Activated T-cell treated with anti-CD3 and anti-CD28 coated beads, Interleukin-2, amount 50 U/mL, for 24 hours (primary cell): ENCODE results near the gene EFHD2.
"Not testable (repeated sequence)": the region's sequence is repeated elsewhere in the genome, so short reads cannot be mapped to it uniquely, and the experiment has no call there.

ENCODE experiments used
- DNase-seq: peaks from one replicate; pipeline ENCODE4 v3.0.0-alpha.2; 2020
- H3K27ac Mint-ChIP-seq: 2 replicates; pipeline ENCODE4 v1.8.0; 2020; ENCODE audit warnings: mild to moderate bottlenecking, mixed read lengths
- H3K27me3 Mint-ChIP-seq: 2 replicates; pipeline ENCODE4 v1.8.0; 2020; ENCODE audit warnings: mixed read lengths
- H3K36me3 Mint-ChIP-seq: 2 replicates; pipeline ENCODE4 v1.8.0; 2020; ENCODE audit warnings: low read depth, mixed read lengths
- H3K4me1 Mint-ChIP-seq: 2 replicates; pipeline ENCODE4 v1.8.0; 2020; ENCODE audit warnings: low read depth, mixed read lengths
- H3K4me3 Mint-ChIP-seq: 2 replicates; pipeline ENCODE4 v1.8.0; 2020; ENCODE audit warnings: mild to moderate bottlenecking, moderate library complexity, mixed read lengths
- H3K9me3 Mint-ChIP-seq: 2 replicates; pipeline ENCODE4 v1.8.0; 2020; ENCODE audit warnings: mixed read lengths

EFHD2 gene

GRCh38 chr1:15427280-15427666 is 17.6 kb downstream of the EFHD2 start:
- Mint-ChIP-seq H3K4me3 (no peak overlapping the region), H3K9me3 (no peaks in the 10 kb centered on the region), H3K4me1 (peaks cover 6% of the 10 kb centered on the region), H3K27me3 (no peaks in the 10 kb centered on the region), H3K27ac (peak overlapping the region; percentile 73), H3K36me3 (peaks cover 57% of the 10 kb centered on the region)
- no peak for DNase-seq

GRCh38 chr1:15428252-15428651 is 18.6 kb downstream of the EFHD2 start:
- not testable (repeated sequence) for DNase-seq, H3K27me3 Mint-ChIP-seq, H3K9me3 Mint-ChIP-seq, H3K4me3 Mint-ChIP-seq, H3K4me1 Mint-ChIP-seq, H3K27ac Mint-ChIP-seq
- peaks cover 56% of the 10 kb centered on the region for H3K36me3 Mint-ChIP-seq

- no peak for DNase-seq
- Mint-ChIP-seq H3K27me3 (no peaks in the 10 kb centered on the region), H3K27ac (no peak overlapping the region), H3K36me3 (peaks cover 53% of the 10 kb centered on the region), H3K4me3 (no peak overlapping the region), H3K4me1 (peaks cover 4% of the 10 kb centered on the region), H3K9me3 (no peaks in the 10 kb centered on the region)
Observed at GRCh38 chr1:15428815-15429435, 19.2 kb downstream of the EFHD2 start.

GRCh38 chr1:15429701-15430149 is 20.0 kb downstream of the EFHD2 start:
- no peak for DNase-seq

GRCh38 chr1:15430787-15431570 is 21.3 kb downstream of the EFHD2 start:
- no peaks in the 10 kb centered on the region for H3K27me3 Mint-ChIP-seq
- H3K36me3 Mint-ChIP-seq, result peaks cover 36% of the 10 kb centered on the region
- DNase-seq, result peak; percentile 89
- H3K4me1 Mint-ChIP-seq, result peaks cover 4% of the 10 kb centered on the region
- H3K9me3 Mint-ChIP-seq, result no peaks in the 10 kb centered on the region
- H3K4me3 Mint-ChIP-seq, result no peak overlapping the region
- H3K27ac Mint-ChIP-seq, result no peak overlapping the region

More at GRCh38 chr1:15429701-15430149, 20.0 kb downstream of the EFHD2 start:
- Mint-ChIP-seq H3K27ac (no peak overlapping the region), H3K4me1 (peaks cover 4% of the 10 kb centered on the region), H3K9me3 (no peaks in the 10 kb centered on the region), H3K4me3 (no peak overlapping the region), H3K36me3 (peaks cover 47% of the 10 kb centered on the region), H3K27me3 (no peaks in the 10 kb centered on the region)

GRCh38 chr1:15431571-15431948 is 21.9 kb downstream of the EFHD2 start:
- no peaks in the 10 kb centered on the region for H3K4me1 Mint-ChIP-seq
- DNase-seq, result no peak
- H3K4me3 Mint-ChIP-seq, result no peak overlapping the region
- H3K27me3 Mint-ChIP-seq, result no peaks in the 10 kb centered on the region
- H3K36me3 Mint-ChIP-seq, result peaks cover 30% of the 10 kb centered on the region
- no peaks in the 10 kb centered on the region for H3K9me3 Mint-ChIP-seq
- H3K27ac Mint-ChIP-seq, result no peak overlapping the region

GRCh38 chr1:15432324-15432723 is 22.6 kb downstream of the EFHD2 start:
- Mint-ChIP-seq H3K36me3 (peaks cover 24% of the 10 kb centered on the region), H3K27me3 (no peaks in the 10 kb centered on the region), H3K4me3 (no peak overlapping the region), H3K27ac (no peak overlapping the region), H3K4me1 (no peaks in the 10 kb centered on the region), H3K9me3 (no peaks in the 10 kb centered on the region)
- no peak for DNase-seq

GRCh38 chr1:15433471-15433870 is 23.8 kb downstream of the EFHD2 start:
- no peak overlapping the region for H3K4me3 Mint-ChIP-seq
- no peak overlapping the region for H3K27ac Mint-ChIP-seq
- no peaks in the 10 kb centered on the region for H3K9me3 Mint-ChIP-seq
- no peak for DNase-seq
- no peaks in the 10 kb centered on the region for H3K27me3 Mint-ChIP-seq
- H3K36me3 Mint-ChIP-seq, result peaks cover 13% of the 10 kb centered on the region
- no peaks in the 10 kb centered on the region for H3K4me1 Mint-ChIP-seq

GRCh38 chr1:15434739-15435138 is 25.1 kb downstream of the EFHD2 start:
- not testable (repeated sequence) for H3K4me1 Mint-ChIP-seq, H3K27ac Mint-ChIP-seq, H3K9me3 Mint-ChIP-seq, H3K27me3 Mint-ChIP-seq, H3K4me3 Mint-ChIP-seq, DNase-seq
- peaks cover 11% of the 10 kb centered on the region for H3K36me3 Mint-ChIP-seq

GRCh38 chr1:15435239-15436077 is 25.8 kb downstream of the EFHD2 start:
- H3K27me3 Mint-ChIP-seq, result no peaks in the 10 kb centered on the region

GRCh38 chr1:15436881-15437442 is 27.3 kb downstream of the EFHD2 start:
- Mint-ChIP-seq H3K4me3 (no peak overlapping the region), H3K27me3 (no peaks in the 10 kb centered on the region), H3K27ac (no peak overlapping the region), H3K4me1 (no peaks in the 10 kb centered on the region), H3K36me3 (no peaks in the 10 kb centered on the region), H3K9me3 (no peaks in the 10 kb centered on the region)
- no peak for DNase-seq

More at GRCh38 chr1:15435239-15436077, 25.8 kb downstream of the EFHD2 start:
- Mint-ChIP-seq H3K36me3 (peaks cover 4% of the 10 kb centered on the region), H3K27ac (no peak overlapping the region), H3K9me3 (no peaks in the 10 kb centered on the region), H3K4me3 (no peak overlapping the region), H3K4me1 (no peaks in the 10 kb centered on the region)
- DNase-seq, result no peak

GRCh38 chr1:15439325-15439724 is 29.6 kb downstream of the EFHD2 start:
- Mint-ChIP-seq H3K27me3 (no peaks in the 10 kb centered on the region), H3K36me3 (no peaks in the 10 kb centered on the region), H3K27ac (no peak overlapping the region), H3K4me1 (no peaks in the 10 kb centered on the region), H3K4me3 (no peak overlapping the region), H3K9me3 (no peaks in the 10 kb centered on the region)
- no peak for DNase-seq

GRCh38 chr1:15440357-15440756 is 30.7 kb downstream of the EFHD2 start:
- Mint-ChIP-seq H3K27me3 (no peaks in the 10 kb centered on the region), H3K4me3 (no peak overlapping the region), H3K27ac (no peak overlapping the region), H3K4me1 (no peaks in the 10 kb centered on the region), H3K36me3 (no peaks in the 10 kb centered on the region), H3K9me3 (no peaks in the 10 kb centered on the region)
- DNase-seq, result no peak

- Mint-ChIP-seq H3K4me3 (no peak overlapping the region), H3K27me3 (no peaks in the 10 kb centered on the region), H3K27ac (no peak overlapping the region), H3K36me3 (no peaks in the 10 kb centered on the region), H3K4me1 (no peaks in the 10 kb centered on the region), H3K9me3 (no peaks in the 10 kb centered on the region)
- no peak for DNase-seq
Observed at GRCh38 chr1:15441247-15441646, 31.6 kb downstream of the EFHD2 start.
